ENCODE data around the gene GFM2. TPM values are rescaled to one million over a fixed set of nuclear protein-coding genes. Genes with fewer than 3 reads are reported as not detected.
"Not testable (repeated sequence)": the region's sequence is repeated elsewhere in the genome, so short reads cannot be mapped to it uniquely, and the experiment has no call there.

The GFM2 gene, protein sequence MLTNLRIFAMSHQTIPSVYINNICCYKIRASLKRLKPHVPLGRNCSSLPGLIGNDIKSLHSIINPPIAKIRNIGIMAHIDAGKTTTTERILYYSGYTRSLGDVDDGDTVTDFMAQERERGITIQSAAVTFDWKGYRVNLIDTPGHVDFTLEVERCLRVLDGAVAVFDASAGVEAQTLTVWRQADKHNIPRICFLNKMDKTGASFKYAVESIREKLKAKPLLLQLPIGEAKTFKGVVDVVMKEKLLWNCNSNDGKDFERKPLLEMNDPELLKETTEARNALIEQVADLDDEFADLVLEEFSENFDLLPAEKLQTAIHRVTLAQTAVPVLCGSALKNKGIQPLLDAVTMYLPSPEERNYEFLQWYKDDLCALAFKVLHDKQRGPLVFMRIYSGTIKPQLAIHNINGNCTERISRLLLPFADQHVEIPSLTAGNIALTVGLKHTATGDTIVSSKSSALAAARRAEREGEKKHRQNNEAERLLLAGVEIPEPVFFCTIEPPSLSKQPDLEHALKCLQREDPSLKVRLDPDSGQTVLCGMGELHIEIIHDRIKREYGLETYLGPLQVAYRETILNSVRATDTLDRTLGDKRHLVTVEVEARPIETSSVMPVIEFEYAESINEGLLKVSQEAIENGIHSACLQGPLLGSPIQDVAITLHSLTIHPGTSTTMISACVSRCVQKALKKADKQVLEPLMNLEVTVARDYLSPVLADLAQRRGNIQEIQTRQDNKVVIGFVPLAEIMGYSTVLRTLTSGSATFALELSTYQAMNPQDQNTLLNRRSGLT
- 10 to 100 TPM; 21.8 to 22.1 TPM for total RNA-seq
- long read RNA-seq, transcript GFM2-201 (21 exons, 3,249 nt), result major isoform, 31 of 43 reads
- long read RNA-seq, partial matches to known transcripts, result 4 of 43 reads
- long read RNA-seq, other reads (novel, unspliced or antisense), result 8 of 43 reads

DNA sequence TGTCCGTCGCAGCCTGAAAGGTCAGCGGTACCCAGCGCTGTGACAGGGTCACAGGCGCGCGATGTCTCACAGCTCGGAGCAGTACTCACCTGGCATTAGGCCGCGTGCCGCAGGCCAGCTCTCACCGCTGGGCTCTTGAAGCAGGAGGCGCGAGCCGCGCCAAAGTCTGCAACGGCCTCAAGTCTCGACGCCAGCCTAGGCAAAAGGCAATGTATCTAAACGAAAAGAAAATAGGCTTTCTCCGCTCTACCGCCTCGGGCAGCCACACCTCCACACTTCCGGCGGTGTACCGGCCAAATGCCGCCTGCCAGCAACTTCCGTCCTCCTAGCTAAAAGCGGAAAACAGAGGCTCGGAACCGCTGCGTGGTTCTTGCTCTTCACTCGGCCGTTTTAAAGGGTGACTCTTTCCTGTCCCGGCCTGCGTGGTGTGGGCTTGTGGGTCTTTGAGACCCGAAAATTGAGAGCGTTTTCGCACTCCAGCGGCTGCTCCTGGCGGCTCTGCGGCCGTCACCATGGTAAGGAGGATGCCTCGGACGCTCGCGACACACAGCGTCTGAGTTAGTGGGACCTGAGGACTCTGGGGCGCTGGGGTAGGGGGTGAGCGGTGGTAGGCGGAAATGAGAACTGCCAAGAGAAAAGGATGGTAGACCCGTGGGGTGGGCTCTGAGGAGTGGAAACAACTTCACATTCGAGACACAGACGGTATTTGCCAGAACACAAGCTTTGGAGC, at the start of gene GFM2, which contains the start of gene NSA2:
TSS of gene GFM2 (minus strand) at position 269 of the 730 bp plus-strand sequence. CDS start 3,375 bp downstream, outside the sequence.
TSS of gene NSA2 (plus strand) at position 401 of the 730 bp plus-strand sequence. CDS start at position 513, 112 bp downstream.
- intact Hi-C loops (cut with DNase I, micrococcal nuclease), result loop anchor here in 1 of 2 donors (10.0 kb wide), 2 partner anchors 158 to 288 kb away; partner anchors contain the start of gene GCNT4
- DNase-seq (peak; percentile 91 to 95), ATAC-seq (peak; percentile 97)

DNA sequence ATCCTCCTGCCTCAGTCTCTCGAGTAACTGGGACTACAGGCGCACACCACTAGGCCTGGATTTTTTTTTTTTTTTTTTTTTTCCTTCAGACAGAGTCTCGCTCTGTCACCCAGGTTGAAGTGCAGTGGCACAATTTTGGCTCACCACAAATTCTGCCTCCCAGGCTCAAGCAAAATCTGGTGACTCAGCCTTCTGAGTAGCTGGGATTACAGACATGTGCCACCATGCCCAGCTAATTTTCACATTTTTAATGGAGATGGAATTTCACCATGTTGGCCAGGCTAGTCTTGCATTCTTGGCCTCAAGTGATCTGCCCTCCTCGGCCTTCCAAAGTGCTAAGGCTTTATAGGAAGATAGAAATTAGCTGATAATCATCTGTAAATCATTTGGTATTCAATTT, 44.0 kb upstream of the GFM2 start:
- intact Hi-C loops (cut with DNase I, micrococcal nuclease), result no loop called here
- no peak for DNase-seq
- no peak for ATAC-seq

DNA sequence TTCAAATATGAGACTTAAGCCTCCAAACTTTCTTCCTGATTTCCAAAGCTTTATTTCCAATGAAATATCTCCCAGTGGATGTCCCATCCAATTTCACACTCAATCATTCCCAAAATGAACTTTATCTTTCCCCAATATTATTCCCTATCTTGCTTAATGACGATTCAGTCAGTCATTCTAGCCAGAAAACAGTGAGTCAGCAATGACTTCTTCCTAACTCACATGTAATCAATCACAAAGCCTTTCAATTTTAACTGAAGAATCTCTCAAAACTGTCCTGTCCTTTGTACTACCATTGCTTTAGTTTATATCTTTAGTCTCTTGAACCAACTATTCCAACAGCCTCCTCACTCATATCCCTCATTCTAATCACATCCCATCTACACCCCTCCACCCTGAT, 35.0 kb upstream of the GFM2 start:
- ATAC-seq (no peak), DNase-seq (no peak)
- intact Hi-C loops (cut with DNase I, micrococcal nuclease), result no loop called here

DNA sequence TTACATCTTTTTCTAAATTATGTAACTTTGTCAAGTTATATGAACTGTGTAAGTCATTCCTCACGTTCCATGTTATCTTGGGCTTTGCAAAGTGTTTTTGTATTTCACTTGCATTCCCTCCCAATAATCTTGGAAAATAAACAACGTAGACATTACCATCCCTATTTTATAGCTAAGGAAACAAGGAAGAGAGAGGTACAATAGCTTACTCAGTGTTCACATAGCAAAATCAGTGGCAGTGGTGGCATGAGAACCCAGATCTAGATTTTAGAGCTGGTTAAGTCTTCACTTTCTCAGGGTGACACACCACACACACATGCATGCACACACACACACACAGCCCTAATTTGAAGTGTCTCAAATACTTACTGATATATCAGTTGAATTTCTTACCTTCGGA, 34.3 kb upstream of the GFM2 start:
- DNase-seq (no peak), ATAC-seq (peak; percentile 84)
- intact Hi-C loops (cut with DNase I, micrococcal nuclease), result no loop called here

DNA sequence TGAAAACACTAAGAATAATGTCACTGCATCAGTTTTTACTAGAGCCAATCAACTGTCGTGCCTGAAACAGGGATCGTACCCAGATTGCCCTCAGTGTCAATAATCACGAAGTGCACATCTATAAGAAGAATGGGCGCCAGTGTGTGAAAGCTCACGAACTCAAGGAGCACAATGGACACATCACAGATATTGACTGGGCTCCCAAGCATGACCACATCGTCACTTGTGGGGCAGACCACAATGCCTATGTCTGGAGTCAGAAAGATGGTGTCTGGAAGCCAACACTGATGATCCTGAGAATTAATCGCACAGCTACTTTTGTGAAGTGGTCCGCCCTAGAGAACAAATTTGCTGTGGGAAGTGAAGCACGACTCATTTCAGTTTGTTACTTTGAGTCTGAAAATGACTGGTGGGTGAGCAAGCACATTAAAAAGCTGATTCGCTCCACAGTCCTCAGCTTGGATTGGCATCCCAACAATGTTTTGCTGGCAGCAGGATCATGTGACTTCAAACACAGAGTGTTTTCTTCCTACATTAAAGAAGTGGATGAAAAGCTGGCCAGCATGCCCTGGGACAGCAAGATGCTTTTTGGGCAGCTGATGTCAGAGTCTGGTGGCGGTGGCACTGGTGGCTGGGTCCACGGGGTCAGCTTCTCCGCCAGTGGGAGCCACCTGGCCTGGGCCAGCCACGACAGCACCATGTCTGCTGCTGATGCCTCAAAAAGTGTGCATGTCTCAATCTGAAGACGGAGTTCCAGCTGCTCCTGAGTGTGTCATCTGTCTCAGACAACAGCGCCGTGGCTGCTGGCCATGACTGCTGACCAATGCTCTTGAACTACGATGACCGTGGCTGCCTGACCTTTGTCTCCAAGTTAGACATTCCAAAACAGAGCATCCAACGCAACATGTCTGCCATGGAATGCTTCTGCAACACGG, 32.3 kb upstream of the GFM2 start:
- no peak for DNase-seq

DNA sequence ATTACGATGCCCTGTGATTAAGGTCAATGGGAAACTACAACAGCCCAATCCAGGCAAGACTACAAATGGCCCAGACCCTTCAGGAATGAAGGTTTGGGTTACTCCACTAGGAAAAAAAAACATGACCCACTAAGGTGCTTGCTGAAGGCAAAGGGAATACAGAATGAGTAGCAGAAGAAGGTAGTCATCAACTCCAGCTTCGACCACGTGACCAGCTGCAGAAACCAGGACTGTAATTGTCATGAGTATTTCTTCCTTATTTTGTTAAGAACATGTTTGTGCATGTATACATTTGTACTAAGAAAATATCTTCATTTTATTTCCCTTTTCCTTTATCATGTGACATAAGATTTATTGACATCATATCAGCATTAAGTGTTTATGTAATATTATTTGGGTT, 24.8 kb upstream of the GFM2 start:
- intact Hi-C loops (cut with DNase I, micrococcal nuclease); ATAC-seq; DNase-seq: not testable (repeated sequence)

More for the DNA sequence above, 32.3 kb upstream of the GFM2 start:
- ATAC-seq, result no peak
- intact Hi-C loops (cut with DNase I, micrococcal nuclease), result no loop called here

DNA sequence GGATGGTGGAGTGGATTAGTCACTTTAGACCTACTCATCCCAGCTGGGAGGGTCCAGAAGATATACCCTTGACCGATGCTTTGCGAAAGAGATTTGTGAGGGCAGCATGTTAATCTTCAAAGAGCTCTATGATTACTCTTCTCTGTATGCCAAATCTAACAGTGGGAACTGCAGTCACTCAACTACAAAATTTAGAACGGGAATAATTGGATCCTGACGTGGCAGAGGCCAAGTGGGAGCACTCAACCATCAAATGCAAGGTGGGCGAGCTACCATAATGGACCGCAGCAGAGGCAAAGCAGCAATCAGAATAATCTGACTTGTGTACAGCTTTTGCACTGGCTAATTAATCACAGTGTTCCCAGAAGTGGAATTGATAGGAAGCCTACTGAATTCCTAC, 20.5 kb upstream of the GFM2 start:
- ATAC-seq (no peak), DNase-seq (no peak)
- intact Hi-C loops (cut with DNase I, micrococcal nuclease), result no loop called here

DNA sequence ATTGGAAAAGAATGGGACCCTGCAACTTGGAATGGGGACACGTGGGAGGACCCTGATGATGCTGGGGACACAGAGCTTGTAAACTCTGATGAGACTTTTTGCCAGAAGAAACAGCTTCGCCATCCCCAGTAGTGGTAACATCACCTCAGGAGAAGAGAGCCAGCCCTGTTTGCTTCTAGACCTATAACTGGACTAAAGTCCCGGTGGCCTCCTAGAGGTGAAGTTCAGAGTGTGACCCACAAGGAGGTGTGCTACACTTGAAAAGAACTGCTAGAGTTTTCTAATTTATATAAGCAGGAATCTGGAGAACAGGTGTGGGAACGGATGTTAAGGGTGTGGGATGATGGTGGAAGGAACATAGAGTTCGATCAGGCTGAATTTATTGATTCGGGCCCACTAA, 19.9 kb upstream of the GFM2 start:
- DNase-seq, result peak in 1 of 2 donors; percentile 17
- ATAC-seq, result peak; percentile 50
- intact Hi-C loops (cut with DNase I, micrococcal nuclease), result no loop called here

DNA sequence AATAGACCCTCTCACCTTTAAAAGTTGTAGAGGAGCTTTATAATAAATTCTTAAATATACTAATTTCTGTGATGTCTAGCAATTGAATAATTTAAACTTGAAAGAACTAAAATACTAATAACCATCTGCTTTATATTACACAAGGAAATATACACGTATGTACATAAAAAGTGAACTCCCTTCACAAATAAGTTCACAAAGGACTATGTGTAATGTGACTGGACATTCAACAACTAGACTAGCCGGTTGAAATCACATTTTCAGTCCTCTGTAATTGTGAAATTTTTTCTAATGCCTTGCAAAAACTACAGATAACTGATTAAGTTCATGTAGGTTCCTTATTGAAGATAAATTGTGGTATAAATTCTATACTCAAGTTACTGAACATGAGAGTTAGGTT, 11.7 kb upstream of the GFM2 start:
- intact Hi-C loops (cut with DNase I, micrococcal nuclease), result no loop called here
- DNase-seq, result no peak
- peak; percentile 73 for ATAC-seq

DNA sequence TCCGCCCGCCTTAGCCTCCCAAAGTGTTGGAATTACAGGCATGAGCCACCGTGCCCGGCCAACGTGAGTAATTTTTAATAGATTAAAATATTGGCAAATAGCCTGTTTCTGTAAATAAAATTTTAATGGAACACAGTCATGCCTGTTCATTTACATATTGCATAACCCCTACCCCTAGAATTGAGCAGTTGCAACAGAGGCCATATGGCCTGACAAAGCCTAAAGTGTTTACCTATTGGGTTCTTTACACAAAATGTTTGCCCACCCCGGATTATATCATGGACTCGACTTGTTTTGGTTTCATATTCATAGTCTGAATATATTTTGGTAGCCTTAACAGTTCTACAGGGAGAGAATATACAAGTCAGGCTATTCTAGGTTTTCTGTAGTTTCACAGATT, 5.4 kb upstream of the GFM2 start:
- ATAC-seq, result no peak
- DNase-seq, result no peak
- intact Hi-C loops (cut with DNase I, micrococcal nuclease), result no loop called here

DNA sequence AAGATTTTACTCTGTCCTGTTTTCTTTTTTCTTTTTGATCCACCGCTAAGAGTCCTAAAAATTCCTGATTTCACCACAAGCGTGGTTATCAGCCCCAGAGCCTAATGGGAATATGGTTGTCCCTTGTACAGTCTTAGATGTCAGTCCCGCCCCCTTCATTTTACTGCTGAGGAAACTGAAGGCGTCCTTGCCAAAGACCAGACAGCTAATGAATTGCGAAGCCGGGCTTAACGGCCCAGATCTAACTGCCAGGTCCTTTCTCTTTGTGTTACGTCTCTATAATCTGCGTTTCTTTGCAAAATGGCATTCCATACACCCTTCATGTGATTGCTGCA, 629 bp upstream of the GFM2 start:
- peak; percentile 34 to 52 for DNase-seq
- intact Hi-C loops (cut with DNase I, micrococcal nuclease), result loop anchor here in 1 of 2 donors (10.0 kb wide), 2 partner anchors 157 to 287 kb away; partner anchors contain the start of gene GCNT4
- ATAC-seq, result peak; percentile 67

DNA sequence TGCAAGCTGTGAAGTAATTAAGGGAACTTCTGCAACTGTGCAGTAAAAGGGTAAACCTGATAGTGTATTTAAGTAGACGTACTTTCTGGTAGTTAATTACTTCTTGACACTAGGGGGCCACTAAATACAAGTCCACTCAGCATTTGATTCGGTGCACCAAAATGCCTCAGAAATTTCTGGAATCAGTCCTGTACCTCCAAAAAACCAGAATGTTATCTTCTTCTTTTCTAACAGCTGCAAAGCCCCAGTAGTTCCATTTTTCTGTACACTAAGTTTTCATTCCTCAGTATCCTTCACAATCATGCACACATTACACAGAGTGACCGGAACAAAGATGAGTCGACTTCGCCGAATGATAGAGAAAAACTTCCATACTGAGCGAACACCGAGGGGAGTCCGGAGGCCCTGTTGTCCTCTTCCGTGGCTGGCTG, 484 bp downstream of the GFM2 start:
- DNase-seq (no peak), ATAC-seq (peak; percentile 43)
- intact Hi-C loops (cut with DNase I, micrococcal nuclease), result loop anchor here in 1 of 2 donors (10.0 kb wide), 2 partner anchors 158 to 288 kb away; partner anchors contain the start of gene GCNT4

DNA sequence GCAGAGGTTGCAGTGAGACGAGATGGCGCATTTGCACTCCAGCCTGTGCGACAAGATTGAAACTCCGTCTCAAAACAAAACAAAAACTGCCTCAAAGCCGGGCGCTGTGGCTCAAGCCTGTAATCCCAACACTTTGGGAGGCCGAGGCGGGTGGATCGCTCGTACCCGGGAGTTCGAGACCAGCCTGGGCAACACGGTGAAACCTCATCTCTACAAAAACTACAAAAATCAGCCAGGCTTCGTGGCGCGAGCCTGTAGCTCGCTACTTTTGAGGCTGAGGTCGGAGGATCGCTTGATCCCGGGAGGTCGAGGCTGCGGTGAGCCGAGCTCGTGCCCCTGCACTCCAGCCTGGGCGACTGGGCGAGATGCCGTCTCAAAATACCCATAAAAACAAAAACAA, 988 bp downstream of the GFM2 start:
- intact Hi-C loops (cut with DNase I, micrococcal nuclease), result loop anchor here in 1 of 2 donors (10.0 kb wide), 2 partner anchors 159 to 289 kb away; partner anchors contain the start of gene GCNT4
- no peak for ATAC-seq
- DNase-seq, result peak in 1 of 2 donors; percentile 8

DNA sequence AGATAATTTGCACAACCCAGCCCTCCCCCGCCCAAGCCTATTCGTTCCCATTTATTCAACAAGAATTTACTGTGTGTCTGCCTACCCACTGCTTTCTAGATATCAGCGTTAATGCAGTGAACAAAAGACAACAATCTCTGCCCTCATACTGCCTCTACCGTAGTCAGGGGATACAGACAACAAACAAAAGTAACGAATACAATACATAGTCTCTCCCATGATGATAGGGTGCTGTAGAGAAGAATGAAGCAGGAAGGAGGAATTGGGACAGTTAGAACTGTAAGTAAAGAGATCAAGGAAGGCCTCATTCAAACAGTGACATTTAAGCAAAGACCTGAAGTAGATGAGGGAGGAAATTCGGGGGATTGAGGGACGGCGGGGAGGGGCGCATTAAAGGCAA, 1.7 kb downstream of the GFM2 start:
- ATAC-seq (no peak), DNase-seq (no peak)
- intact Hi-C loops (cut with DNase I, micrococcal nuclease), result loop anchor here in 1 of 2 donors (10.0 kb wide), 2 partner anchors 160 to 290 kb away; partner anchors contain the start of gene GCNT4

DNA sequence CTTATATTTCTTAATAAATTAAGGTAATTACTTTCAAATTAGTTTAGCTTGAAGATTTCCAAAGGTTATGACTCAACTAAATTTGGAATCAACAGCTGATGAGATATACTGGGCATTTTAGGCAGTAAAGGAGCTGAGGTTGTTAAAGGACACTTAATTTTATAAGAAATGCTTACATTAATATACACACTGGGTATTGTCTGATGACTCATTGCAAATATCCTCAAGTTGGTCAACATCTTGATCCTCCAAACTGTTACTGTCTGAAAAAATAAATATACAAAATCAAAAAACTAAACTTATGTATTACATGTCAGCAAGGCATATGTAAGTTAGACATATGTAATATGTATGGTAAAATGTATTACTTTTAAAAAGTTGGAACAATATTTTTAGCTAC, 3.4 kb downstream of the GFM2 start:
- ATAC-seq (no peak), DNase-seq (no peak)
- intact Hi-C loops (cut with DNase I, micrococcal nuclease), result loop anchor here in 1 of 2 donors (10.0 kb wide), 2 partner anchors 161 to 291 kb away; partner anchors contain the start of gene GCNT4

DNA sequence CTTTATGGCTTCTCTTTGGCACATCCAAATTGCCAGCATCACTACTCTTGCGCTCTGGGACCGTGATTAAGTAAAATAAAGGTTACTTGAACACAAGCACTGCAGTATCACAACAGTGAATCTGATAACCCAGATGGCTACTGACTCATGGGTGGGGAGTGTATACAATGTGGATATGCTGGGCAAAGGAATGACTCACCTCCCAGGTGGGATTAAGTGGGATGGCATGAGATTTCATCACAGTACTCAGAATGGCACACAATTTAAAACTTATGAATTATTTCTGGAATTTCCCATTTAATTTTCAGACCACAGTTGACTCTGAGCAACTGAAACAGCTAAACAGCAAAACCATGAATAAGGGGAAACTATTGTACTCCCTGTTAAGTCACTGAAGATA, 4.3 kb downstream of the GFM2 start:
- DNase-seq (no peak), ATAC-seq (no peak)
- intact Hi-C loops (cut with DNase I, micrococcal nuclease), result loop anchor here in 1 of 2 donors (10.0 kb wide), 2 partner anchors 162 to 292 kb away; partner anchors contain the start of gene GCNT4

DNA sequence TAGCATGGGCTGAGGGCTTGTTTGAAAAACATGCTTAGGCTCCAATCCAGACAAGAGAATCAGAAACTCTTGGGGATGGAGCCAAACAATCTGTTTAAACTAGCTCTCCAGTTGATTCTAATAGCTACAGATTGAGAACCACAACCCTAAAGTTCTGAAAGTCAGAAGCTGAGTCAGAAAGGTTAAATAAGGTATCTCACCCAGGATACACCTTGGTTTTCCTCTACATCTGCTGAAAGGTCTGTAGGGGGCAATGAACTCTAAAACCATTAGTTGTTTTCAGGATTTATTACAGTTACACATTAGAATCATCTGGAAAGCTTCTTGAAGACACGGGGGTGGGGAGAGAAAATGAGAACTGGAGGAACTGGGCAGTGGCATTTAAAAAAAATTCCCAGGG, 5.7 kb downstream of the GFM2 start:
- ATAC-seq, result no peak
- intact Hi-C loops (cut with DNase I, micrococcal nuclease), result loop anchor here in 1 of 2 donors (10.0 kb wide), 2 partner anchors 164 to 294 kb away; partner anchors contain the start of gene GCNT4
- DNase-seq, result no peak

Data from left colon (tissue), 2 donors.